HG03575 (cell line): Measurements from ENCODE around the gene DGKD.

Experiments used
- ATAC-seq: cut with Tn5 transposase; IDR thresholded peaks from one replicate; pipeline ENCODE4 v1.9.1; 2021; ENCODE audit not compliant: unreplicated experiment, insufficient number of reproducible peaks, low FRiP score; ENCODE audit errors: extremely low read depth

Gene DGKD

GRCh38 chr2:233462202-233462785, 108.0 kb downstream of the DGKD start:
- no peak for ATAC-seq

- no peak for ATAC-seq
These were observed 108.7 kb downstream of the DGKD start for GRCh38 chr2:233462826-233463470.

GRCh38 chr2:233463586-233463985, 109.3 kb downstream of the DGKD start:
- ATAC-seq: no peak

- no peak for ATAC-seq
These were observed 109.8 kb downstream of the DGKD start for GRCh38 chr2:233464056-233464455.

GRCh38 chr2:233464531-233465240, 110.4 kb downstream of the DGKD start:
- ATAC-seq: no peak

- no peak for ATAC-seq
These were observed 112.8 kb downstream of the DGKD start for GRCh38 chr2:233466991-233467603.

- no peak for ATAC-seq
These were observed 113.9 kb downstream of the DGKD start for GRCh38 chr2:233468047-233468740.

GRCh38 chr2:233468741-233469110, 114.4 kb downstream of the DGKD start:
- ATAC-seq: no peak

GRCh38 chr2:233469261-233470010, 115.1 kb downstream of the DGKD start:
- ATAC-seq: no peak

- ATAC-seq: no peak
These were observed 115.9 kb downstream of the DGKD start for GRCh38 chr2:233470011-233470687.

GRCh38 chr2:233470839-233471238, 116.5 kb downstream of the DGKD start:
- no peak for ATAC-seq

GRCh38 chr2:233471291-233472035, 117.2 kb downstream of the DGKD start:
- ATAC-seq: no peak

- ATAC-seq: no peak
These were observed 119.1 kb downstream of the DGKD start for GRCh38 chr2:233473386-233473791.

- ATAC-seq: no peak
These were observed 119.6 kb downstream of the DGKD start for GRCh38 chr2:233473878-233474277.

GRCh38 chr2:233474308-233475160, 120.2 kb downstream of the DGKD start:
- ATAC-seq: no peak

- ATAC-seq: no peak
These were observed 121.7 kb downstream of the DGKD start for GRCh38 chr2:233476063-233476410.
